Measurements from ENCODE around the gene ERLEC1. TPM values are rescaled to one million over a fixed set of nuclear protein-coding genes. Genes with fewer than 3 reads are reported as not detected.

Gene ERLEC1
- total RNA-seq, 1 experiment from 2014 or later = 21.6 TPM

DNA sequence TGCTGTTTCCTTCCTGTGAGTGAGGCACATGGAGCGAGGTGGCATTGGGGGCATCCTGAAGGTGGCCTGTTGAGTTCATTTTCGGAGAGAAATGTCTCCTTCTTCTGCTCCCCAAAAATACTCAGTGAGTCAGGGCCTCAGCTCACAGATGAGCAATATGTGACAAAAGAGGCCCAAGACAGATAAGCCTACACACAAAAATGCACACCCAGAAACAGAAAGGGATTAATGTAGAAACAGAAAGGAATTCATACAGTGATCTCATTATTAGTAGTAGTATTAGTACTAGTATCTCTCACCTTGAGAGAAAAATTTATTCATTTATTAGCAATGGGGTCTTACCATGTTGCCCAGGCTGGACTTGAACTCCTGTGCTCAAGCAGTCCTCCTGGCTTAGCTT is 67.8 kb downstream of the ERLEC1 start:
- no CpG with 5 or more reads among the region's 2 CpGs for WGBS (ENCODE audit: extremely low coverage, insufficient read length, low lambda C conversion rate)
- Histone ChIP-seq H2BK12ac (ENCODE audit: insufficient read length, low read depth, low read length) (no peak overlapping the region), H3K18ac (ENCODE audit: insufficient read length, low read depth, low read length) (no peak overlapping the region), H2BK5ac (ENCODE audit: insufficient read length, low read length) (no peak overlapping the region), H3K9me3 (ENCODE audit: control insufficient read depth, low read depth, low read length) (no peaks in the 10 kb centered on the region), H4K8ac (replicated peaks; ENCODE audit: insufficient read length, low read depth, low read length) (no peak overlapping the region), H3K79me1 (ENCODE audit: insufficient read depth, low read depth, low read length, poor library complexity, severe bottlenecking) (no peaks in the 10 kb centered on the region), H3K23ac (ENCODE audit: insufficient read length, low read depth, low read length) (no peak overlapping the region), H2AFZ (ENCODE audit: low read length) (no peak overlapping the region), H2BK15ac (ENCODE audit: low read depth, low read length) (no peak overlapping the region), H2AK5ac (ENCODE audit: insufficient read length, low read length) (no peak overlapping the region), H3T11ph (ENCODE audit: low read length) (no peak overlapping the region), H3K14ac (ENCODE audit: insufficient read depth, low read length) (no peak overlapping the region), H3K4ac (ENCODE audit: low read depth, low read length) (no peak overlapping the region), H2BK120ac (ENCODE audit: low read depth, low read length, poor library complexity, severe bottlenecking) (no peak overlapping the region), H3K27me3 (ENCODE audit: insufficient read depth, low read length) (no peaks in the 10 kb centered on the region), H3K23me2 (ENCODE audit: insufficient read length, low read depth, low read length, poor library complexity, severe bottlenecking) (no peaks in the 10 kb centered on the region), H3K9ac (ENCODE audit: extremely low read depth, insufficient read length, low read length) (no peak overlapping the region), H3K4me2 (ENCODE audit: insufficient read depth, insufficient read length, low read length) (no peak overlapping the region), H3K79me2 (ENCODE audit: insufficient read depth, low read length) (no peaks in the 10 kb centered on the region), H4K20me1 (ENCODE audit: control insufficient read depth, insufficient read depth, insufficient read length) (no peaks in the 10 kb centered on the region), H3K4me1 (ENCODE audit: insufficient read depth, low read length) (no peaks in the 10 kb centered on the region), H2BK20ac (ENCODE audit: low read depth, low read length, poor library complexity, severe bottlenecking) (no peak overlapping the region), H3K27ac (ENCODE audit: insufficient read length, low read depth, low read length) (no peak overlapping the region), H3K56ac (ENCODE audit: insufficient read length, low read depth, low read length) (no peak overlapping the region), H4K91ac (ENCODE audit: insufficient read length, low read depth, low read length) (no peak overlapping the region), H4K5ac (ENCODE audit: insufficient read length, low read depth, low read length) (no peak overlapping the region)
- H3K4me1 Mint-ChIP-seq = peaks cover 2 to 3% of the 10 kb centered on the region in 2 experiments; a peak in 2 of 4 replicates
- TF ChIP-seq, protein P1, sequence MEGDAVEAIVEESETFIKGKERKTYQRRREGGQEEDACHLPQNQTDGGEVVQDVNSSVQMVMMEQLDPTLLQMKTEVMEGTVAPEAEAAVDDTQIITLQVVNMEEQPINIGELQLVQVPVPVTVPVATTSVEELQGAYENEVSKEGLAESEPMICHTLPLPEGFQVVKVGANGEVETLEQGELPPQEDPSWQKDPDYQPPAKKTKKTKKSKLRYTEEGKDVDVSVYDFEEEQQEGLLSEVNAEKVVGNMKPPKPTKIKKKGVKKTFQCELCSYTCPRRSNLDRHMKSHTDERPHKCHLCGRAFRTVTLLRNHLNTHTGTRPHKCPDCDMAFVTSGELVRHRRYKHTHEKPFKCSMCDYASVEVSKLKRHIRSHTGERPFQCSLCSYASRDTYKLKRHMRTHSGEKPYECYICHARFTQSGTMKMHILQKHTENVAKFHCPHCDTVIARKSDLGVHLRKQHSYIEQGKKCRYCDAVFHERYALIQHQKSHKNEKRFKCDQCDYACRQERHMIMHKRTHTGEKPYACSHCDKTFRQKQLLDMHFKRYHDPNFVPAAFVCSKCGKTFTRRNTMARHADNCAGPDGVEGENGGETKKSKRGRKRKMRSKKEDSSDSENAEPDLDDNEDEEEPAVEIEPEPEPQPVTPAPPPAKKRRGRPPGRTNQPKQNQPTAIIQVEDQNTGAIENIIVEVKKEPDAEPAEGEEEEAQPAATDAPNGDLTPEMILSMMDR (conservative IDR thresholded peaks at IDR 0.05) = no peak
- H3K36me3 Mint-ChIP-seq (ENCODE audit: insufficient read depth in 1 of 3, low read depth in 3 of 3) = peaks cover 5 to 34% (median 14%) of the 10 kb centered on the region in 3 experiments; a peak in 6 of 7 replicates
- H3K4me3 Mint-ChIP-seq = no peak overlapping the region
- DNase-seq = no peak
- H3K27me3 Mint-ChIP-seq (ENCODE audit: low read depth) = no peaks in the 10 kb centered on the region
- no peak overlapping the region for H3K27ac Mint-ChIP-seq
- no peaks in the 10 kb centered on the region for H3K9me3 Mint-ChIP-seq
